ENCODE data around the gene NCKAP1. TPM values are rescaled to one million over a fixed set of nuclear protein-coding genes. Genes with fewer than 3 reads are reported as not detected.

The NCKAP1 gene
- total and polyA plus RNA-seq, 4 donors = 16.1 to 64.2 (median 24.4) TPM

GRCh38 chr2:183057333-183057985 lies 19.2 kb upstream of the NCKAP1 start:
- H3K27ac ChIP-seq (ENCODE audit: low read depth in 1 of 2, low read length in 2 of 2) = peak overlapping the region in 1 of 2 donors; percentile 14

More at GRCh38 chr2:183057333-183057985, 19.2 kb upstream of the NCKAP1 start:
- no peaks in the 10 kb centered on the region for H3K27me3 ChIP-seq (ENCODE audit: control insufficient read depth in 4 of 4, insufficient read depth in 4 of 4, low read length in 3 of 4)
- TF ChIP-seq FOXA2 (IDR thresholded peaks at IDR 0.05) (no peak), TAF1 (conservative IDR thresholded peaks at IDR 0.05) (no peak), JUND (IDR thresholded peaks at IDR 0.05) (no peak), ATF3 (IDR thresholded peaks at IDR 0.05) (no peak), SP1 (IDR thresholded peaks at IDR 0.05) (no peak), NR2F2 (IDR thresholded peaks at IDR 0.05) (no peak), HNF4A (conservative IDR thresholded peaks at IDR 0.05) (no peak), REST (IDR thresholded peaks at IDR 0.05) (no peak), YY1 (IDR thresholded peaks at IDR 0.05) (no peak), HNF4G (IDR thresholded peaks at IDR 0.05) (no peak), CTCF (IDR thresholded peaks at IDR 0.05; ENCODE audit: low read depth, low read length, missing input control) (no peak), RAD21 (IDR thresholded peaks at IDR 0.05) (no peak), FOXA1 (IDR thresholded peaks at IDR 0.05) (no peak), GABPA (IDR thresholded peaks at IDR 0.05 in 1 of 2, conservative IDR thresholded peaks at IDR 0.05 in 1 of 2) (no peak), MAX (IDR thresholded peaks at IDR 0.05) (no peak), EGR1 (IDR thresholded peaks at IDR 0.05; ENCODE audit: low read depth in 2 of 2) (no peak), RXRA (IDR thresholded peaks at IDR 0.05) (no peak), ZBTB33 (IDR thresholded peaks at IDR 0.05) (no peak)
- peaks cover 2 to 11% (median 6%) of the 10 kb centered on the region in 4 donors for H3K4me1 ChIP-seq (ENCODE audit: control insufficient read depth in 4 of 4, insufficient read depth in 4 of 4, low read length in 3 of 4)
- WGBS = 33% methylated on average over 3 of the region's 3 CpGs
- DNase-seq (ENCODE audit: low spot score) = no peak
- H3K4me3 ChIP-seq (ENCODE audit: low read depth in 1 of 3, low read length in 3 of 3) = no peak overlapping the region
- H3K9ac ChIP-seq (ENCODE audit: low read depth in 1 of 2, low read length in 2 of 2) = peak overlapping the region in 1 of 2 donors; percentile 28
- no peaks in the 10 kb centered on the region for H3K36me3 ChIP-seq (ENCODE audit: control insufficient read depth in 4 of 4, insufficient read depth in 3 of 4, low read depth in 1 of 4, low read length in 3 of 4)
- no peaks in the 10 kb centered on the region for H3K9me3 ChIP-seq (ENCODE audit: control insufficient read depth in 4 of 4, low read length in 3 of 4)

Measured in liver (tissue), 9 donors.